Ovary (tissue), 9 donors: Measurements from ENCODE around the gene HK3. TPM values are rescaled to one million over a fixed set of nuclear protein-coding genes. Genes with fewer than 3 reads are reported as not detected.

ENCODE experiments used
- DNase-seq, 5 donors: peaks; one replicate each; pipeline ENCODE4 v3.0.0-alpha.2; 2019 to 2020
- H3K27ac ChIP-seq, 2 donors: fragments of 200-600 bp; one replicate each; pipeline versions ENCODE4 v1.5.1 to v1.8.0; 2019 to 2022
- H3K27me3 ChIP-seq: fragments of 200-600 bp; one replicate; pipeline ENCODE4 v1.8.0; 2022
- H3K36me3 ChIP-seq: fragments of 200-600 bp; sonication (generic); one replicate; pipeline ENCODE4 v1.5.1; 2019
- H3K4me1 ChIP-seq: one replicate; pipeline ENCODE4 v1.8.1; 2013; ENCODE audit warnings: mild to moderate bottlenecking, moderate library complexity; ENCODE audit not compliant: insufficient read depth
- H3K4me3 ChIP-seq: fragments of 200-600 bp; sonication (generic); one replicate; pipeline ENCODE4 v1.5.1; 2017
- H3K9me3 ChIP-seq, 2 donors: fragments of 200-600 bp in 1 of 2; sonication (generic) in 1 of 2; one replicate each; pipeline versions ENCODE4 v1.5.1 to v1.8.1; 2013 to 2019; ENCODE audit warnings: mild to moderate bottlenecking in 1 of 2, moderate library complexity in 1 of 2
- CTCF ChIP-seq, 3 donors: fragments of 450-650 bp in 2 of 3; fragments of 200-600 bp in 1 of 3; IDR thresholded peaks; one replicate each; pipeline versions ENCODE4 v1.5.1 to v1.8.0; 2016 to 2022; ENCODE audit warnings: antibody characterized with exemption in 3 of 3, mild to moderate bottlenecking in 1 of 3
- EP300 ChIP-seq: sonication (generic); formaldehyde crosslinking; IDR thresholded peaks from one replicate; pipeline ENCODE4 v1.6.1; 2017; ENCODE audit warnings: antibody characterized with exemption
- POLR2A ChIP-seq: fragments of 450-650 bp; IDR thresholded peaks from one replicate; pipeline ENCODE4 v1.6.1; 2017; ENCODE audit warnings: antibody characterized with exemption, mild to moderate bottlenecking, moderate library complexity
- WGBS, 3 donors: extraction: QIAGEN DNeasy Blood & Tissue Kit in 1 of 3; methylation state at CpG; one replicate each; pipeline versions ENCODE4 v1.1.5 to v1.1.7; 2013 to 2017; 5-methylcytosine and 5-hydroxymethylcytosine counted together
- intact Hi-C, 4 donors: fragments of 100-400 bp; cut with DNase I; formaldehyde crosslinking; loops; one replicate each; pipeline versions ENCODE4 v1.11.0 to v1.15.1; 2022 to 2023
- polyA plus RNA-seq, 2 donors: library from polyadenylated mRNA; stranded (reverse); fragments of 200-250 nt in 1 of 2; fragments of 350-450 nt in 1 of 2; fragmentation: Illumina TruSeq in 1 of 2; extraction: RNeasy Lipid Tissue Mini Kit (QIAGEN cat#74804) in 1 of 2; gene quantifications; one replicate each; pipeline ENCODE4 v1.2.3, GENCODE V29; 2013 to 2014
- total RNA-seq, 7 donors: library from RNA; depleted of rRNA in 2 of 7; stranded (reverse); fragments of >200 nt in 2 of 7; fragmentation: NEBNext Ultra II Directional in 3 of 7; extraction: Animal tissue kit (Norgen Biotek cat#: 25700) in 3 of 7; gene quantifications; one replicate each; pipeline versions ENCODE4 v1.1.0 to v1.2.4, GENCODE V29; 2016 to 2023
- donor health status: DM: no; HTN: no; CAD: no; lungs with moderate emphysema.
- donor health status: DM: no; HTN: no; CAD: no.
- donor health status: Bipolar disorder and iron deficiency.
- donor health status: DM: yes; HTN: yes; CAD: no.
- donor health status: DM: no; HTN: no; CAD: no.
- donor health status: DM: yes; HTN: yes; CAD: no.

The HK3 gene
- total and polyA plus RNA-seq, 9 donors: 0.61 to 9.9 (median 2.3) TPM

GRCh38 chr5:176850371-176851245 is 48.5 kb downstream of the HK3 start:
- no peaks in the 10 kb centered on the region for H3K4me1 ChIP-seq
- H3K9me3 ChIP-seq: no peaks in the 10 kb centered on the region
- WGBS, 3 donors: 73 to 75% (median 74%) methylated on average over 21 of the region's 21 CpGs
- DNase-seq: no peak
- intact Hi-C loops: no loop called here
- TF ChIP-seq EP300 (no peak), CTCF (IDR thresholded peaks at IDR 0.05) (no peak), POLR2A (no peak)
- no peaks in the 10 kb centered on the region for H3K27me3 ChIP-seq
- H3K27ac ChIP-seq: no peak overlapping the region
- H3K4me3 ChIP-seq: no peak overlapping the region
- H3K36me3 ChIP-seq: no peaks in the 10 kb centered on the region

- TF ChIP-seq POLR2A: no peak
- no peak for TF ChIP-seq EP300
- TF ChIP-seq CTCF (IDR thresholded peaks at IDR 0.05): no peak
- no peak for DNase-seq
- no peak overlapping the region for H3K4me3 ChIP-seq
- no peaks in the 10 kb centered on the region for H3K36me3 ChIP-seq
- H3K27me3 ChIP-seq: no peaks in the 10 kb centered on the region
- no peak overlapping the region for H3K27ac ChIP-seq
- no peaks in the 10 kb centered on the region for H3K9me3 ChIP-seq
- intact Hi-C loops: no loop called here
- H3K4me1 ChIP-seq: no peaks in the 10 kb centered on the region
- WGBS, 3 donors: 73 to 81% (median 76%) methylated on average over 4 to 7 of the region's 7 CpGs
Observed at GRCh38 chr5:176849611-176850227, 49.4 kb downstream of the HK3 start.

DNA sequence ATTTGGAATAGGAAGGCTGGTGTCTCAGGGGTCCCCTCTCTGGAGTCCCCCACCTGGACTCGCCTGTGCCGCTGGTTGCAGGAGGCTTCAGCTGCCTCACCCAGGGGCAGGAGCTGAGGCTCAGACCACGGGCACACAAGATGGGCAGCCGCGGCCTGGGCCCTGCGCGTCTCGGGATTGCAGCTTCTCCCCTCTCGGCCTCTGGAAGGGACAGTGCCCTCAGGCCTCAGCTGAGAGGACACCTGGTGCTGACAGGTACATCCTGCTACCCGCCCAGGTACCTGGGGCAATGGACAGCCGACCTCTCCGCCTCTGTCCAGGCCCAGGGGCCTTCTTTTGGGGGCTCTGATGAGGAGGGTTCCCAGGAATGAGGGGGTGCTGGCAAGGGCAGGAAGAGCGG is 50.5 kb downstream of the HK3 start:
- Histone ChIP-seq H3K27ac (no peak overlapping the region), H3K9me3 (no peaks in the 10 kb centered on the region), H3K27me3 (no peaks in the 10 kb centered on the region), H3K4me3 (no peak overlapping the region), H3K4me1 (no peaks in the 10 kb centered on the region), H3K36me3 (no peaks in the 10 kb centered on the region)
- DNase-seq: no peak
- TF ChIP-seq POLR2A: no peak
- no peak for TF ChIP-seq CTCF (IDR thresholded peaks at IDR 0.05)
- no peak for TF ChIP-seq EP300
- 82 to 91% (median 86%) methylated on average over 7 to 13 of the region's 13 CpGs for WGBS, 3 donors
- intact Hi-C loops: no loop called here

DNA sequence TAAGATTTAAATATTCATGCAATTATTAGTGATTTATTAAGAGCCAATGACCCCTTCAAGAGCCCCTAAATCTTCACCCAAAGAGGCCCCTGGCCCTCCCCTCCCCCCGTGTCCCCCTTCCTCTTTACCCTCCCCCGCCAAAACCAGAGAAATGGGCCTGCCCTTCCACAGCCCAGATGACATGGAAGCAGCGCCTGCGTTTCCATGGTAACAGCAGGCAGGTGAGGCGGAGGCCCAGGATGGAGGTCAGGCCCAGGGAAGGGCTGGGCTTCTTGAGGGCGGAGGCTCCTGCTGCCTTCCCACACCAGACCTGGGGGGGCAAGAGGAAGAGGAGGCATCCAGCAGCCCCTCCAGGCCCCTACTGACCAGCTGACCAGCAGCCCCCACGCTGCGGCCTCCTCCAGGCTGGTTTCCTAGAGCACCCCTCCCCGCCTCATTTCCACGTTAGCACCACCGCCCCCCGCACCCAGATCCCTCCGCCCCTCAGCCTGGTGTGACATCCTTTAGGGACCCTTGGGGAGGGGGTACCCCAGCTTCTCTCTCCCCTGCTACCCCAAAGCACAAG is 51.3 kb downstream of the HK3 start:
- Histone ChIP-seq H3K27me3 (no peaks in the 10 kb centered on the region), H3K9me3 (no peaks in the 10 kb centered on the region), H3K27ac (no peak overlapping the region), H3K4me3 (no peak overlapping the region), H3K4me1 (no peaks in the 10 kb centered on the region), H3K36me3 (no peaks in the 10 kb centered on the region)
- DNase-seq: no peak
- intact Hi-C loops: no loop called here
- TF ChIP-seq POLR2A (no peak), CTCF (IDR thresholded peaks at IDR 0.05) (no peak), EP300 (no peak)
- 68 to 72% (median 71%) methylated on average over 13 of the region's 13 CpGs for WGBS, 3 donors
